CD4-positive, alpha-beta T cell treated with Interleukin-12 subunit alpha and Interleukin-12 subunit beta, for 1 hour (primary cell): ENCODE results near the gene AFAP1.

Experiments used
- DNase-seq: peaks from one replicate; pipeline ENCODE4 v3.0.0-alpha.2; 2020

The AFAP1 gene

GRCh38 chr4:7777871-7778509 is 161.7 kb downstream of the AFAP1 start:
- DNase-seq, result no peak

- DNase-seq, result no peak
Measured at GRCh38 chr4:7777017-7777710, 162.5 kb downstream of the AFAP1 start.

GRCh38 chr4:7775396-7775795 is 164.3 kb downstream of the AFAP1 start:
- DNase-seq, result no peak

GRCh38 chr4:7774301-7775294 is 165.1 kb downstream of the AFAP1 start:
- no peak for DNase-seq

- DNase-seq, result no peak
Measured at GRCh38 chr4:7773401-7774180, 166.1 kb downstream of the AFAP1 start.

- DNase-seq, result no peak
Measured at GRCh38 chr4:7772711-7773385, 166.8 kb downstream of the AFAP1 start.

GRCh38 chr4:7771541-7772507 is 167.8 kb downstream of the AFAP1 start:
- no peak for DNase-seq

GRCh38 chr4:7771056-7771455 is 168.6 kb downstream of the AFAP1 start:
- DNase-seq, result peak; percentile 45

GRCh38 chr4:7770224-7771050 is 169.2 kb downstream of the AFAP1 start:
- peak; percentile 13 for DNase-seq

GRCh38 chr4:7769396-7770223 is 170.1 kb downstream of the AFAP1 start:
- DNase-seq, result no peak

- no peak for DNase-seq
Measured at GRCh38 chr4:7768736-7769135, 170.9 kb downstream of the AFAP1 start.

- DNase-seq, result no peak
Measured at GRCh38 chr4:7767966-7768365, 171.7 kb downstream of the AFAP1 start.

- no peak for DNase-seq
Measured at GRCh38 chr4:7767526-7767925, 172.1 kb downstream of the AFAP1 start.

- DNase-seq, result no peak
Measured at GRCh38 chr4:7766661-7767345, 172.9 kb downstream of the AFAP1 start.

GRCh38 chr4:7766086-7766485 is 173.6 kb downstream of the AFAP1 start:
- no peak for DNase-seq

GRCh38 chr4:7765666-7766065 is 174.0 kb downstream of the AFAP1 start:
- DNase-seq, result no peak

- no peak for DNase-seq
Measured at GRCh38 chr4:7764466-7764865, 175.2 kb downstream of the AFAP1 start.

GRCh38 chr4:7763788-7764187 is 175.9 kb downstream of the AFAP1 start:
- no peak for DNase-seq
